ENCODE measurements around the gene RPS14. TPM values are rescaled to one million over a fixed set of nuclear protein-coding genes. Genes with fewer than 3 reads are reported as not detected.
"Not testable (repeated sequence)": the region's sequence is repeated elsewhere in the genome, so short reads cannot be mapped to it uniquely, and the experiment has no call there.

Gene RPS14
- polyA plus RNA-seq, 4 donors, result 2,525 to 5,825 (median 4,194) TPM

- peak overlapping the region in 1 of 3 donors; percentile 4 for H3K27ac ChIP-seq (ENCODE audit: low read depth in 1 of 3, low read length in 2 of 3)
- H3K27me3 ChIP-seq (ENCODE audit: control insufficient read depth in 3 of 3, insufficient read depth in 3 of 3, low read length in 3 of 3); FAIRE-seq; H3K4me3 ChIP-seq (ENCODE audit: low read depth in 1 of 3, low read length in 3 of 3); DNase-seq; H3K4me1 ChIP-seq (ENCODE audit: control insufficient read depth in 3 of 3, insufficient read depth in 2 of 3, low read depth in 1 of 3, low read length in 2 of 3); H3K36me3 ChIP-seq (ENCODE audit: control insufficient read depth in 3 of 3, insufficient read depth in 2 of 3, low read depth in 1 of 3, low read length in 3 of 3); H3K9me3 ChIP-seq (ENCODE audit: control insufficient read depth in 2 of 2, insufficient read depth in 1 of 2, low read depth in 1 of 2, low read length in 1 of 2): not testable (repeated sequence)
- 72 to 76% (median 75%) methylated on average over 6 of the region's 6 CpGs for WGBS, 3 donors
Measured at GRCh38 chr5:150476568-150476967, 27.0 kb upstream of the RPS14 start.

GRCh38 chr5:150473673-150474358 lies 24.3 kb upstream of the RPS14 start:
- no peak for DNase-seq
- Histone ChIP-seq H3K9me3 (ENCODE audit: control insufficient read depth in 2 of 2, insufficient read depth in 1 of 2, low read depth in 1 of 2, low read length in 1 of 2) (no peaks in the 10 kb centered on the region), H3K4me1 (ENCODE audit: control insufficient read depth in 3 of 3, insufficient read depth in 2 of 3, low read depth in 1 of 3, low read length in 2 of 3) (no peaks in the 10 kb centered on the region), H3K27me3 (ENCODE audit: control insufficient read depth in 3 of 3, insufficient read depth in 3 of 3, low read length in 3 of 3) (no peaks in the 10 kb centered on the region), H3K36me3 (ENCODE audit: control insufficient read depth in 3 of 3, insufficient read depth in 2 of 3, low read depth in 1 of 3, low read length in 3 of 3) (no peaks in the 10 kb centered on the region), H3K27ac (ENCODE audit: low read depth in 1 of 3, low read length in 2 of 3) (no peak overlapping the region), H3K4me3 (ENCODE audit: low read depth in 1 of 3, low read length in 3 of 3) (no peak overlapping the region)
- FAIRE-seq, result no peak
- 87 to 90% (median 89%) methylated on average over 12 of the region's 12 CpGs for whole genome bisulfite sequencing, 3 donors

- Histone ChIP-seq H3K4me3 (ENCODE audit: low read depth in 1 of 3, low read length in 3 of 3) (no peak overlapping the region), H3K36me3 (ENCODE audit: control insufficient read depth in 3 of 3, insufficient read depth in 2 of 3, low read depth in 1 of 3, low read length in 3 of 3) (no peaks in the 10 kb centered on the region), H3K9me3 (ENCODE audit: control insufficient read depth in 2 of 2, insufficient read depth in 1 of 2, low read depth in 1 of 2, low read length in 1 of 2) (no peaks in the 10 kb centered on the region), H3K4me1 (ENCODE audit: control insufficient read depth in 3 of 3, insufficient read depth in 2 of 3, low read depth in 1 of 3, low read length in 2 of 3) (no peaks in the 10 kb centered on the region), H3K27ac (ENCODE audit: low read depth in 1 of 3, low read length in 2 of 3) (no peak overlapping the region), H3K27me3 (ENCODE audit: control insufficient read depth in 3 of 3, insufficient read depth in 3 of 3, low read length in 3 of 3) (no peaks in the 10 kb centered on the region)
- WGBS, 3 donors, result 71 to 77% (median 77%) methylated on average over 6 of the region's 6 CpGs
- FAIRE-seq, result no peak
- DNase-seq, result no peak
Measured at GRCh38 chr5:150469718-150470469, 20.4 kb upstream of the RPS14 start.

- FAIRE-seq (no peak), DNase-seq (no peak)
- Histone ChIP-seq H3K27ac (ENCODE audit: low read depth in 1 of 3, low read length in 2 of 3) (no peak overlapping the region), H3K9me3 (ENCODE audit: control insufficient read depth in 2 of 2, insufficient read depth in 1 of 2, low read depth in 1 of 2, low read length in 1 of 2) (no peaks in the 10 kb centered on the region), H3K36me3 (ENCODE audit: control insufficient read depth in 3 of 3, insufficient read depth in 2 of 3, low read depth in 1 of 3, low read length in 3 of 3) (no peaks in the 10 kb centered on the region), H3K27me3 (ENCODE audit: control insufficient read depth in 3 of 3, insufficient read depth in 3 of 3, low read length in 3 of 3) (no peaks in the 10 kb centered on the region), H3K4me3 (ENCODE audit: low read depth in 1 of 3, low read length in 3 of 3) (no peak overlapping the region), H3K4me1 (ENCODE audit: control insufficient read depth in 3 of 3, insufficient read depth in 2 of 3, low read depth in 1 of 3, low read length in 2 of 3) (no peaks in the 10 kb centered on the region)
- 93 to 98% (median 98%) methylated on average over 4 of the region's 4 CpGs for WGBS, 3 donors
Measured at GRCh38 chr5:150468206-150468605, 18.7 kb upstream of the RPS14 start.

- FAIRE-seq (no peak), DNase-seq (no peak)
- Histone ChIP-seq H3K4me3 (ENCODE audit: low read depth in 1 of 3, low read length in 3 of 3) (no peak overlapping the region), H3K4me1 (ENCODE audit: control insufficient read depth in 3 of 3, insufficient read depth in 2 of 3, low read depth in 1 of 3, low read length in 2 of 3) (no peaks in the 10 kb centered on the region), H3K27ac (ENCODE audit: low read depth in 1 of 3, low read length in 2 of 3) (peak overlapping the region in 1 of 3 donors; percentile 74), H3K36me3 (ENCODE audit: control insufficient read depth in 3 of 3, insufficient read depth in 2 of 3, low read depth in 1 of 3, low read length in 3 of 3) (no peaks in the 10 kb centered on the region), H3K27me3 (ENCODE audit: control insufficient read depth in 3 of 3, insufficient read depth in 3 of 3, low read length in 3 of 3) (no peaks in the 10 kb centered on the region), H3K9me3 (ENCODE audit: control insufficient read depth in 2 of 2, insufficient read depth in 1 of 2, low read depth in 1 of 2, low read length in 1 of 2) (no peaks in the 10 kb centered on the region)
- WGBS, 3 donors, result 70 to 80% (median 79%) methylated on average over 8 of the region's 8 CpGs
Measured at GRCh38 chr5:150465927-150466326, 16.4 kb upstream of the RPS14 start.

GRCh38 chr5:150464554-150465012 lies 15.0 kb upstream of the RPS14 start:
- H3K4me3 ChIP-seq (ENCODE audit: low read depth in 1 of 3, low read length in 3 of 3), result no peak overlapping the region
- H3K27me3 ChIP-seq (ENCODE audit: control insufficient read depth in 3 of 3, insufficient read depth in 3 of 3, low read length in 3 of 3), result no peaks in the 10 kb centered on the region
- no peaks in the 10 kb centered on the region for H3K9me3 ChIP-seq (ENCODE audit: control insufficient read depth in 2 of 2, insufficient read depth in 1 of 2, low read depth in 1 of 2, low read length in 1 of 2)
- FAIRE-seq (no peak), DNase-seq (no peak)
- peak overlapping the region in 2 of 3 donors; percentile 37 to 74 for H3K27ac ChIP-seq (ENCODE audit: low read depth in 1 of 3, low read length in 2 of 3)
- H3K4me1 ChIP-seq (ENCODE audit: control insufficient read depth in 3 of 3, insufficient read depth in 2 of 3, low read depth in 1 of 3, low read length in 2 of 3), result peaks cover 0 to 1% (median 0%) of the 10 kb centered on the region in 3 donors
- no peaks in the 10 kb centered on the region for H3K36me3 ChIP-seq (ENCODE audit: control insufficient read depth in 3 of 3, insufficient read depth in 2 of 3, low read depth in 1 of 3, low read length in 3 of 3)
- WGBS, 3 donors, result 57 to 77% (median 70%) methylated on average over 6 of the region's 6 CpGs

- H3K27ac ChIP-seq (ENCODE audit: low read depth in 1 of 3, low read length in 2 of 3), result no peak overlapping the region
Measured at GRCh38 chr5:150461231-150461630, 11.7 kb upstream of the RPS14 start.

GRCh38 chr5:150460781-150461180 lies 11.2 kb upstream of the RPS14 start:
- no peak overlapping the region for H3K4me3 ChIP-seq (ENCODE audit: low read depth in 1 of 3, low read length in 3 of 3)
- H3K4me1 ChIP-seq (ENCODE audit: control insufficient read depth in 3 of 3, insufficient read depth in 2 of 3, low read depth in 1 of 3, low read length in 2 of 3), result peaks cover 0 to 6% (median 0%) of the 10 kb centered on the region in 3 donors
- no peaks in the 10 kb centered on the region for H3K27me3 ChIP-seq (ENCODE audit: control insufficient read depth in 3 of 3, insufficient read depth in 3 of 3, low read length in 3 of 3)
- DNase-seq (no peak), FAIRE-seq (no peak)
- no peaks in the 10 kb centered on the region for H3K9me3 ChIP-seq (ENCODE audit: control insufficient read depth in 2 of 2, insufficient read depth in 1 of 2, low read depth in 1 of 2, low read length in 1 of 2)
- H3K36me3 ChIP-seq (ENCODE audit: control insufficient read depth in 3 of 3, insufficient read depth in 2 of 3, low read depth in 1 of 3, low read length in 3 of 3), result no peaks in the 10 kb centered on the region
- H3K27ac ChIP-seq (ENCODE audit: low read depth in 1 of 3, low read length in 2 of 3), result no peak overlapping the region
- 60 to 75% (median 74%) methylated on average over 2 of the region's 2 CpGs for WGBS, 3 donors

More at GRCh38 chr5:150461231-150461630, 11.7 kb upstream of the RPS14 start:
- H3K27me3 ChIP-seq (ENCODE audit: control insufficient read depth in 3 of 3, insufficient read depth in 3 of 3, low read length in 3 of 3), result no peaks in the 10 kb centered on the region
- peaks cover 0 to 6% (median 0%) of the 10 kb centered on the region in 3 donors for H3K4me1 ChIP-seq (ENCODE audit: control insufficient read depth in 3 of 3, insufficient read depth in 2 of 3, low read depth in 1 of 3, low read length in 2 of 3)
- H3K9me3 ChIP-seq (ENCODE audit: control insufficient read depth in 2 of 2, insufficient read depth in 1 of 2, low read depth in 1 of 2, low read length in 1 of 2), result no peaks in the 10 kb centered on the region
- DNase-seq (peak in 1 of 2 donors; percentile 46), FAIRE-seq (no peak)
- no peaks in the 10 kb centered on the region for H3K36me3 ChIP-seq (ENCODE audit: control insufficient read depth in 3 of 3, insufficient read depth in 2 of 3, low read depth in 1 of 3, low read length in 3 of 3)
- 45 to 60% (median 47%) methylated on average over 2 of the region's 2 CpGs for WGBS, 3 donors
- no peak overlapping the region for H3K4me3 ChIP-seq (ENCODE audit: low read depth in 1 of 3, low read length in 3 of 3)

Measured in small intestine (tissue), 7 donors.